Large intestine (tissue), 3 donors: ENCODE data around the gene AXDND1. TPM values are rescaled to one million over a fixed set of nuclear protein-coding genes. Genes with fewer than 3 reads are reported as not detected.

ENCODE experiments used
- DNase-seq, 2 donors: peaks; one replicate each; pipeline versions ENCODE4 v3.0.0 to v3.0.0-alpha.2; 2013
- H3K27ac ChIP-seq: one replicate; pipeline ENCODE4 v1.5.1; 2013; ENCODE audit warnings: low read length
- H3K27me3 ChIP-seq: 2 replicates; pipeline ENCODE4 v1.6.1; 2013; ENCODE audit warnings: low read length; ENCODE audit not compliant: control insufficient read depth, insufficient read depth
- H3K36me3 ChIP-seq: 2 replicates; pipeline ENCODE4 v1.6.1; 2013; ENCODE audit warnings: low read length; ENCODE audit not compliant: control insufficient read depth, insufficient read depth
- H3K4me1 ChIP-seq: one replicate; pipeline ENCODE4 v1.6.1; 2013; ENCODE audit warnings: low read length; ENCODE audit not compliant: control insufficient read depth, insufficient read depth
- H3K4me3 ChIP-seq: one replicate; pipeline ENCODE4 v1.5.1; 2013; ENCODE audit warnings: low read length
- H3K9me3 ChIP-seq: one replicate; pipeline ENCODE4 v1.6.1; 2013; ENCODE audit warnings: mild to moderate bottlenecking, low read depth, low read length, moderate library complexity; ENCODE audit not compliant: control insufficient read depth
- whole genome bisulfite sequencing: methylation state at CpG from one replicate; pipeline ENCODE4 v1.1.5; 2013; ENCODE audit warnings: low lambda C conversion rate; ENCODE audit not compliant: insufficient coverage; 5-methylcytosine and 5-hydroxymethylcytosine counted together
- polyA plus RNA-seq: library from polyadenylated mRNA; unstranded; fragments of 120-200 nt; gene quantifications from one replicate; pipeline ENCODE4 v1.2.1, GENCODE V29; 2013

AXDND1 gene
- polyA plus RNA-seq, 1 donor = 0.36 TPM

- no peak overlapping the region for H3K27ac ChIP-seq
- H3K9me3 ChIP-seq = no peaks in the 10 kb centered on the region
- H3K4me1 ChIP-seq = no peaks in the 10 kb centered on the region
- H3K4me3 ChIP-seq = no peak overlapping the region
- H3K27me3 ChIP-seq = no peaks in the 10 kb centered on the region
- no peak for DNase-seq
- no peaks in the 10 kb centered on the region for H3K36me3 ChIP-seq
Observed at GRCh38 chr1:179554427-179554826, 188.7 kb downstream of the AXDND1 start.

- H3K9me3 ChIP-seq = no peaks in the 10 kb centered on the region
- no peaks in the 10 kb centered on the region for H3K36me3 ChIP-seq
- no peak overlapping the region for H3K27ac ChIP-seq
- WGBS = no CpG with 5 or more reads among the region's 1 CpG
- no peak overlapping the region for H3K4me3 ChIP-seq
- H3K27me3 ChIP-seq = no peaks in the 10 kb centered on the region
- H3K4me1 ChIP-seq = no peaks in the 10 kb centered on the region
- no peak for DNase-seq
Observed at GRCh38 chr1:179558078-179558477, 192.3 kb downstream of the AXDND1 start.

DNA sequence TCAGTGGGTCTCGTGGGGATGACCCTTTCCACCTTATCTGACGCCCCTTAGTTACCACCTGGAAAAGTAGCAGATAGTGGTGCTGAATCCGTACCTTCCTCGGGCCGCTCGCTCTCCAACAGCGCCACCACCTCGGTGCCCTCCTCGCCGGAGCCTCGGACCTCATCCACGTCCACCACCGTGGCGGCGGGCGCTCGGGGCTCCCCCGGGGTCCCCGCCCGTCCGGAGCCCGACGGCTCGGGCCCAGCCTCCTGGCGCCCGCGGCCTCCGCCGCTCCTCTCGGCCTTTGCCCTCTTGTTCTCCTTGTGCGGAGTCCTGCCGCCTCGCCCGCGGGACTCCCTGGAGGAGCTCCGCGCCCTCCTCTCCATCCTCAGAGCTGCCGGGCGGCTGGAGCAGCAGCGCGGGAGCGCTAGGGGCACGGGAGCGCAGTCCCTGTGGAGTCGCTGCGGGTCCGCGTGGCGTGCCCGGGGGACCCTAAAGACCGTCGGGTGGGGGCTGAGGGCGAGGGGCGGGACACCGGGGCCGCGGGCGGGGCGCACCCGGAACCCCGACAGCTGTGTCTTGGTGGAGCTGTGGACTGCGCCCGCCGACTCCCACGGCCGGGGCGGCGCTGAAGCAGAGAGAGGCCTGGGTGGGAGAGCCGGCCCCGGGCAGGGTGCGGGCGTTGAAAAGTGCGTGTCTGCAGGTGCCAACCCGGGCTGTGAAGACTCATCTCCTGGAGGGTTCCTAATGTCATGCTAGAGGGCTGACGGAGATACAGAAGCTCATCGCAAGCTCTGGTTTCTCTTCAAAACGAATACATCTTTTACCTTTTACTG lies 209.9 kb downstream of the AXDND1 start, which contains the start of gene NPHS2:
TSS of gene NPHS2 (minus strand) at position 452 of the 818 bp plus-strand sequence. CDS start at position 368, 84 bp downstream.
- peak in 1 of 2 donors; percentile 51 for DNase-seq
- Histone ChIP-seq H3K9me3 (no peaks in the 10 kb centered on the region), H3K4me3 (no peak within 1 kb of the TSS), H3K4me1 (no peaks in the 10 kb centered on the region), H3K36me3 (no peaks in the 10 kb centered on the region), H3K27me3 (peaks cover 43% of the 10 kb centered on the region), H3K27ac (no peak within 1 kb of the TSS)
- WGBS = no CpG with 5 or more reads among the region's 77 CpGs

- Histone ChIP-seq H3K27ac (no peak overlapping the region), H3K4me3 (no peak overlapping the region), H3K36me3 (no peaks in the 10 kb centered on the region), H3K9me3 (no peaks in the 10 kb centered on the region), H3K4me1 (no peaks in the 10 kb centered on the region), H3K27me3 (peaks cover 43% of the 10 kb centered on the region)
- no CpG with 5 or more reads among the region's 5 CpGs for WGBS
- DNase-seq = no peak
Observed at GRCh38 chr1:179576509-179576908, 210.7 kb downstream of the AXDND1 start.

GRCh38 chr1:179583771-179584320 lies 218.1 kb downstream of the AXDND1 start:
- no peaks in the 10 kb centered on the region for H3K4me1 ChIP-seq
- H3K27ac ChIP-seq = no peak overlapping the region
- H3K4me3 ChIP-seq = no peak overlapping the region
- no peaks in the 10 kb centered on the region for H3K36me3 ChIP-seq
- H3K27me3 ChIP-seq = peaks cover 25% of the 10 kb centered on the region
- 100% methylated on average over 1 of the region's 5 CpGs for WGBS
- peaks cover 4% of the 10 kb centered on the region for H3K9me3 ChIP-seq
- DNase-seq = no peak

DNA sequence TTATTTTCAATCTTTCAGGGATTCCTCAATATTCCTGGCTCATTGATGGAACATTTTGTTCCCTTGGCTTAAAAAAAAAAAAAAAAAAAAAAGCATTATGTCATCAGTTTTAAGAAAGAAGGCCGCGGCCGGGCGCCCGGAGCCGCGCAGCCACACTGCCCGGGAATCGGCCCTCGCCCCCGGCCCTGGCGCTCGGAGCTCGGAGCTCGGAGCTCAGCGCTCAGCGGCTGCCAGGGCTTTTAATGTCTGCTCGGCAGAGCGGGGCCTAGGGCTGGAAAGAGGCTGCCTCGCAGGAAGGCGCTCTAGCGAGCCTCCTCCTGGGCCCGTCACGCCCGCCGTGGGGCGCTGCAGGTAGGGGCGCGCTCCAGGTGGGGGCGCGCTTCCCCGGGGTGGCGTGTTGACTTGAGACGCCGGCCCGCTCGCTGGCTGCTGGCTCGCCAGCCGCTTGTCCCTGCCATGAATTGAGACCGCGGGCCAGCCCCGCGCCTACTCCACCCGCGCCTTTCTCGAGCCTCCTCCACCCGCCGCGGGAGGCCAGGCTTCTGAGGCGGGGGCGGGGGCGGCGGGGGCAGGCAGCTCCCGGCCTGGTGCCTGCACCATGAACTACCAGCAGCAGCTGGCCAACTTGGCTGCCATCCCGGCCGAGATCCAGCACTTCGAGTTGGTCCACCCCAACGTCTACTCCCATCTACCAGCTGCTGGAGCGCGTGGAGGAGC lies 220.5 kb downstream of the AXDND1 start:
- WGBS = no CpG with 5 or more reads among the region's 60 CpGs
- H3K27ac ChIP-seq = no peak overlapping the region
- H3K4me1 ChIP-seq = no peaks in the 10 kb centered on the region
- H3K36me3 ChIP-seq = no peaks in the 10 kb centered on the region
- H3K4me3 ChIP-seq = peak overlapping the region; percentile 16
- peaks cover 29% of the 10 kb centered on the region for H3K27me3 ChIP-seq
- peaks cover 5% of the 10 kb centered on the region for H3K9me3 ChIP-seq
- DNase-seq = peak; percentile 45 to 74

GRCh38 chr1:179587336-179587735 lies 221.6 kb downstream of the AXDND1 start:
- no peak overlapping the region for H3K27ac ChIP-seq
- peaks cover 10% of the 10 kb centered on the region for H3K9me3 ChIP-seq
- peaks cover 34% of the 10 kb centered on the region for H3K27me3 ChIP-seq
- no peak overlapping the region for H3K4me3 ChIP-seq
- no peak for DNase-seq
- peaks cover 5% of the 10 kb centered on the region for H3K4me1 ChIP-seq
- no CpG with 5 or more reads among the region's 6 CpGs for WGBS
- H3K36me3 ChIP-seq = no peaks in the 10 kb centered on the region

- Histone ChIP-seq H3K27ac (no peak overlapping the region), H3K4me1 (peaks cover 5% of the 10 kb centered on the region), H3K4me3 (no peak overlapping the region), H3K27me3 (peaks cover 39% of the 10 kb centered on the region), H3K36me3 (no peaks in the 10 kb centered on the region), H3K9me3 (peaks cover 10% of the 10 kb centered on the region)
- WGBS = no CpG with 5 or more reads among the region's 18 CpGs
- no peak for DNase-seq
Observed at GRCh38 chr1:179588425-179589024, 222.8 kb downstream of the AXDND1 start.

DNA sequence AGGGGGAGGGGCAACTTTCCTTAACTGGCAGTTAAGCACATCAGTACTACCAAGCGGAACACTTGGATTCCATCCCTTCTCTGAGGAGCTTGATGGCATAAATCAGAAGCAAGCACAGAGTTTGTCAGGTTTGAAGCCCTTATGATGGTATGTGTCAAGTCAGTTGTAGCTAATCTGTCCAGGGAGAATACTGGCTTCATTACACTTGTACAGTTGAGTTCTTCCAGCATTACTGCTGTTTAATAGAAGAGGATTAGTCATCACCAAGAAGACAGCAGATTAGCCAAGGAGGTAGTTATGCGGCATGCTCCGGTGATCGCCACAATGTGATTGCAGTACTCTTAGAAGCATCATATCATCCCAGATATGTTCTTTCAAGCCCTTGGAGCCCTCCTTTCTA lies 223.7 kb downstream of the AXDND1 start:
- H3K4me1 ChIP-seq = peaks cover 5% of the 10 kb centered on the region
- no peak for DNase-seq
- H3K4me3 ChIP-seq = no peak overlapping the region
- peaks cover 38% of the 10 kb centered on the region for H3K27me3 ChIP-seq
- H3K9me3 ChIP-seq = peaks cover 10% of the 10 kb centered on the region
- H3K27ac ChIP-seq = no peak overlapping the region
- WGBS = no CpG with 5 or more reads among the region's 4 CpGs
- H3K36me3 ChIP-seq = no peaks in the 10 kb centered on the region

- H3K4me3 ChIP-seq = no peak overlapping the region
- peaks cover 10% of the 10 kb centered on the region for H3K9me3 ChIP-seq
- H3K27me3 ChIP-seq = peaks cover 33% of the 10 kb centered on the region
- no CpG with 5 or more reads among the region's 11 CpGs for WGBS
- peaks cover 5% of the 10 kb centered on the region for H3K4me1 ChIP-seq
- no peak overlapping the region for H3K27ac ChIP-seq
- no peaks in the 10 kb centered on the region for H3K36me3 ChIP-seq
- no peak for DNase-seq
Observed at GRCh38 chr1:179590671-179591070, 224.9 kb downstream of the AXDND1 start.
